Endothelial cell (in vitro differentiated cells): ENCODE measurements around the gene TRIO. TPM values are rescaled to one million over a fixed set of nuclear protein-coding genes. Genes with fewer than 3 reads are reported as not detected.

Experiments
- DNase-seq: peaks from one replicate; pipeline ENCODE4 v3.0.0; 2021; ENCODE audit warnings: low spot score
- H3K27ac Mint-ChIP-seq: one replicate; pipeline ENCODE4 v1.8.0; 2021; ENCODE audit warnings: mixed read lengths, inconsistent platforms; ENCODE audit not compliant: unreplicated experiment
- H3K27me3 Mint-ChIP-seq: one replicate; pipeline ENCODE4 v1.8.0; 2021; ENCODE audit warnings: mild to moderate bottlenecking, moderate library complexity, mixed read lengths, inconsistent platforms; ENCODE audit not compliant: unreplicated experiment
- H3K36me3 Mint-ChIP-seq: one replicate; pipeline ENCODE4 v1.8.0; 2021; ENCODE audit warnings: mild to moderate bottlenecking, low read depth, mixed read lengths, inconsistent platforms; ENCODE audit not compliant: unreplicated experiment
- H3K4me1 Mint-ChIP-seq: one replicate; pipeline ENCODE4 v1.8.0; 2021; ENCODE audit warnings: mild to moderate bottlenecking, mixed read lengths, inconsistent platforms; ENCODE audit not compliant: unreplicated experiment
- H3K4me3 Mint-ChIP-seq: one replicate; pipeline ENCODE4 v1.8.0; 2021; ENCODE audit warnings: mild to moderate bottlenecking, mixed read lengths, inconsistent platforms; ENCODE audit not compliant: unreplicated experiment
- H3K9me3 Mint-ChIP-seq: one replicate; pipeline ENCODE4 v1.8.0; 2021; ENCODE audit warnings: mixed read lengths, inconsistent platforms; ENCODE audit not compliant: unreplicated experiment
- total RNA-seq: library from RNA; stranded (reverse); fragmentation: NEBNext Ultra II Directional; extraction: Animal tissue kit (Norgen Biotek cat#: 25700); gene quantifications from one replicate; pipeline ENCODE4 v1.2.1, GENCODE V29; 2021; ENCODE audit not compliant: unreplicated experiment
- TF ChIP-seq, protein P1 (sequence below): fragments of 200-600 bp; sonication (generic); IDR thresholded peaks from one replicate; pipeline ENCODE4 v1.5.0; 2021; ENCODE audit warnings: antibody characterized with exemption; ENCODE audit not compliant: unreplicated experiment

The TRIO gene
- total RNA-seq, 1 donor from 2014 or later, result 229 TPM

DNA sequence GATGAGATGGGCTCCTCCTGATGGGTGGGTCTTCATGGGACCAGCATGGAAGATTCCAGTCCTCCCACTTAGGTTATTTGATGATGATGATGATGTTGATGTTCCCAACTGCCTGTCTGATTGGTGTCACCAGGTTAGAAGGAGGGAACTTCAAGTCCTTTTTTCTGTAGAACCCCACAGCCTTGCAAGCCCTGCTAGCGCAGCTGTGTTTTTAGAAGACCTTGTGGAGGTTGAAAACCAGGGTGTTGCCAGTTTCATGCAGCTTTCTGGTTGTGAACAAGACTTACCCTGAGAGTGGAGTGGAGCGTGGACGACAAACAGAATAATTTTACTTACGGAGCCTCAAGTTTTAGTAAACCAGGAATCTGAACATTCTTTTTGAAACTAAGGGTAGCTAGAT is 83.0 kb downstream of the TRIO start:
- H3K27me3 Mint-ChIP-seq, result peaks cover 1% of the 10 kb centered on the region
- TF ChIP-seq, protein P1, sequence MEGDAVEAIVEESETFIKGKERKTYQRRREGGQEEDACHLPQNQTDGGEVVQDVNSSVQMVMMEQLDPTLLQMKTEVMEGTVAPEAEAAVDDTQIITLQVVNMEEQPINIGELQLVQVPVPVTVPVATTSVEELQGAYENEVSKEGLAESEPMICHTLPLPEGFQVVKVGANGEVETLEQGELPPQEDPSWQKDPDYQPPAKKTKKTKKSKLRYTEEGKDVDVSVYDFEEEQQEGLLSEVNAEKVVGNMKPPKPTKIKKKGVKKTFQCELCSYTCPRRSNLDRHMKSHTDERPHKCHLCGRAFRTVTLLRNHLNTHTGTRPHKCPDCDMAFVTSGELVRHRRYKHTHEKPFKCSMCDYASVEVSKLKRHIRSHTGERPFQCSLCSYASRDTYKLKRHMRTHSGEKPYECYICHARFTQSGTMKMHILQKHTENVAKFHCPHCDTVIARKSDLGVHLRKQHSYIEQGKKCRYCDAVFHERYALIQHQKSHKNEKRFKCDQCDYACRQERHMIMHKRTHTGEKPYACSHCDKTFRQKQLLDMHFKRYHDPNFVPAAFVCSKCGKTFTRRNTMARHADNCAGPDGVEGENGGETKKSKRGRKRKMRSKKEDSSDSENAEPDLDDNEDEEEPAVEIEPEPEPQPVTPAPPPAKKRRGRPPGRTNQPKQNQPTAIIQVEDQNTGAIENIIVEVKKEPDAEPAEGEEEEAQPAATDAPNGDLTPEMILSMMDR, result no peak
- H3K27ac Mint-ChIP-seq, result peak overlapping the region; percentile 97
- DNase-seq, result no peak
- no peaks in the 10 kb centered on the region for H3K9me3 Mint-ChIP-seq
- H3K4me1 Mint-ChIP-seq, result peaks cover 88% of the 10 kb centered on the region
- H3K4me3 Mint-ChIP-seq, result peak overlapping the region; percentile 78
- H3K36me3 Mint-ChIP-seq, result no peaks in the 10 kb centered on the region

DNA sequence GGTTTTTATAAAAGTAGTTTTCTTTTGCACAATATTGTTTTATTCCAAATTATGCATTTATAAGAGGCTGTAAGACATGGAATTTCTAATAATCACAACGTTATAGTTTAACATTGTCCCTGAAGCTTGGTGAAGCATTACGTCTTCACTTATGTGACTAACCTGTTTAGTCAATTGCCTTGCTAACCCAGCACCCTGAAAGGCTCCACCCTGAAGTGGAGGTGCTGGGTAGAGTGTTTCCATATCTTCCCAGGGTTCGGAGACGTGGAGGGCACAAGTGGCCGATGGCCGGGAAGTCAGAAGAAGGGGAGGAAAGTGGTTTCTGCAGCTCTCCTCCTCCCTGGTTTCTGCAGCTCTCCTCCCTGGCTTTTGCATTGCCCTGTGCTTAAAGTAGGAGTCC is 83.4 kb downstream of the TRIO start:
- Mint-ChIP-seq H3K4me3 (peak overlapping the region; percentile 78), H3K27me3 (peaks cover 1% of the 10 kb centered on the region), H3K9me3 (no peaks in the 10 kb centered on the region), H3K36me3 (no peaks in the 10 kb centered on the region), H3K27ac (peak overlapping the region; percentile 97), H3K4me1 (peaks cover 88% of the 10 kb centered on the region)
- TF ChIP-seq, protein P1, result no peak
- no peak for DNase-seq

DNA sequence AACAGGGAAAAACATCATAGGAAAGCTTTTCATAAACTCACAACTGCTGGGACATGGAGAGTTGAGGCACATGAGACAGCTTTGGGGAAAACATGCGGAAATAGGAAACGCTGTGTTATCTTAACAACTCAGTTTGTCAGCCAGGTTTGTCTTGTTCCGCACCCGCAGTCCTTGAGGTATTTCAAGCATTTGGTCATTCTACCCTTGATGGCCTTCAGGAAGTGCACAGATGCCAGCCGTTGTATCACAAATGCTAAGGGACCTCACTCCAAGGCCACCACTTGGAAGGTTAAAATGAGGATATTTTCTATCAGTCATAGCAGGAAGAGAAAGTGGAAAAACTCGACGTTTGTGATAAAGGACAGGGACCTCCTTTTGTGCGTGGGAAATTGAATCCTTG is 83.8 kb downstream of the TRIO start:
- Mint-ChIP-seq H3K4me3 (peak overlapping the region; percentile 19), H3K27ac (peak overlapping the region; percentile 97), H3K9me3 (no peaks in the 10 kb centered on the region), H3K36me3 (no peaks in the 10 kb centered on the region), H3K4me1 (peaks cover 87% of the 10 kb centered on the region), H3K27me3 (peaks cover 1% of the 10 kb centered on the region)
- no peak for DNase-seq
- TF ChIP-seq, protein P1, result no peak

DNA sequence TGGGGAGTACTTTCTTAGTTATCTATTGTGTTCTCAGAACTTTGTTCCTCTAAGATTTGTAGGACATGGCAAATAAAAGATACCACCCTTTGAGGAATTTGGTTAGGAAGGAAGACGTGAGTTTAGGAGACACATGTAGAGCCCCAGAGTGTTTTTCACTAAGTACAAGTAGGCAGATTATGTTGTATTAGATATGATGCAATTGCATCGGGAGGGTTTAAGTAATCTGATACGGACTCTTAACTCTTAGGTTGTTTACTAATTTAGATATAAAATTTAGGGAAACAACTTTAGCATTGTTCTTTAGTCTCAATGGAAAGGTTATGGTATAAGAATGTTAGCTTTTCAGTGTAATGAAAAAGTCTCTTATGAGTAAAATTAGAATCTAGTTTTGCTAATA is 84.4 kb downstream of the TRIO start:
- peaks cover 3% of the 10 kb centered on the region for H3K27me3 Mint-ChIP-seq
- H3K9me3 Mint-ChIP-seq, result no peaks in the 10 kb centered on the region
- H3K4me3 Mint-ChIP-seq, result peak overlapping the region; percentile 19
- H3K27ac Mint-ChIP-seq, result peak overlapping the region; percentile 97
- TF ChIP-seq, protein P1, result no peak
- DNase-seq, result no peak
- peaks cover 88% of the 10 kb centered on the region for H3K4me1 Mint-ChIP-seq
- no peaks in the 10 kb centered on the region for H3K36me3 Mint-ChIP-seq

DNA sequence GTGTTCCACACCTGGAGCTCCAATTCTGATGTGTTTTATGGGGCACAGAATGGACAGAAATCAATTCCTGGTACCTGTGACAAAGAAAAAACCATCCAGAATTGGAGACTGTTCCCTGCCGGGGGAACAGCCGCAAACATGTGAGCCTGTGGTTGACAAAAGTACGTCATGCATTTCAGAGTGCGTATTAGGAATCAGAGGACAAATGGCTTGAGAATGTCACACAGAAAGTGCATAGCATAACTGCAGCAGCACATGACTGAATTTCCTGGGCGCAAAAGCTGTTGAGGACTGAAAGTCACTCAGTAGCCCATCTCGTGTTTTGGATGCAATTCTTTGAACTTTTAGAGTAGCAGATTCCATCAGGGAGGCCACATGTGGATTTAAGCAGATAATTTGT is 85.1 kb downstream of the TRIO start:
- no peak for DNase-seq
- Mint-ChIP-seq H3K27me3 (peaks cover 2% of the 10 kb centered on the region), H3K27ac (no peak overlapping the region), H3K4me3 (no peak overlapping the region), H3K9me3 (no peaks in the 10 kb centered on the region), H3K36me3 (no peaks in the 10 kb centered on the region), H3K4me1 (peaks cover 85% of the 10 kb centered on the region)
- TF ChIP-seq, protein P1, result no peak
